ENCODE data around the gene MAGI2.

The MAGI2 gene

GRCh38 chr7:78675511-78675910 lies 778.0 kb downstream of the MAGI2 start:
- DNase-seq (ENCODE audit: low read depth), result no peak
- H3K4me3 ChIP-seq (ENCODE audit: low read length), result no peak overlapping the region
- TF ChIP-seq CTCF (conservative IDR thresholded peaks at IDR 0.05; ENCODE audit: low read length), result no peak

GRCh38 chr7:78673272-78673671 lies 780.2 kb downstream of the MAGI2 start:
- no peak for DNase-seq (ENCODE audit: low read depth)
- TF ChIP-seq CTCF (conservative IDR thresholded peaks at IDR 0.05; ENCODE audit: low read length), result no peak
- H3K4me3 ChIP-seq (ENCODE audit: low read length), result no peak overlapping the region

GRCh38 chr7:78662939-78663338 lies 790.5 kb downstream of the MAGI2 start:
- no peak overlapping the region for H3K4me3 ChIP-seq (ENCODE audit: low read length)
- TF ChIP-seq CTCF (conservative IDR thresholded peaks at IDR 0.05; ENCODE audit: low read length), result no peak
- peak; percentile 8 for DNase-seq (ENCODE audit: low read depth)

GRCh38 chr7:78649976-78650375 lies 803.5 kb downstream of the MAGI2 start:
- TF ChIP-seq CTCF (conservative IDR thresholded peaks at IDR 0.05; ENCODE audit: low read length), result no peak
- no peak for DNase-seq (ENCODE audit: low read depth)
- no peak overlapping the region for H3K4me3 ChIP-seq (ENCODE audit: low read length)

- DNase-seq (ENCODE audit: low read depth), result no peak
- no peak for TF ChIP-seq CTCF (conservative IDR thresholded peaks at IDR 0.05; ENCODE audit: low read length)
- no peak overlapping the region for H3K4me3 ChIP-seq (ENCODE audit: low read length)
Measured at GRCh38 chr7:78649236-78649635, 804.2 kb downstream of the MAGI2 start.

- no peak for TF ChIP-seq CTCF (conservative IDR thresholded peaks at IDR 0.05; ENCODE audit: low read length)
- no peak overlapping the region for H3K4me3 ChIP-seq (ENCODE audit: low read length)
- no peak for DNase-seq (ENCODE audit: low read depth)
Measured at GRCh38 chr7:78642751-78643150, 810.7 kb downstream of the MAGI2 start.

GRCh38 chr7:78638364-78638763 lies 815.1 kb downstream of the MAGI2 start:
- no peak for DNase-seq (ENCODE audit: low read depth)

More at GRCh38 chr7:78638364-78638763, 815.1 kb downstream of the MAGI2 start:
- no peak overlapping the region for H3K4me3 ChIP-seq (ENCODE audit: low read length)
- TF ChIP-seq CTCF (conservative IDR thresholded peaks at IDR 0.05; ENCODE audit: low read length), result no peak
